NCI-H2029 treated with DMSO at 0.1 percent for 48 hours (cell line): ENCODE results near the gene AKAP13.
"Not testable (repeated sequence)": the region's sequence is repeated elsewhere in the genome, so short reads cannot be mapped to it uniquely, and the experiment has no call there.

Source experiments
- DNase-seq: peaks from one replicate; lab custom pipeline; 2025; lab: John Stamatoyannopoulos, UW

The AKAP13 gene

GRCh38 chr15:85793641-85794597 lies 413.5 kb downstream of the AKAP13 start:
- DNase-seq = no peak

GRCh38 chr15:85794598-85795336 lies 414.4 kb downstream of the AKAP13 start, which contains the start of gene KLHL25:
TSS of gene KLHL25 (minus strand) at chr15:85794925. CDS start at chr15:85769810, 25,115 bp downstream.
- peak; percentile 67 for DNase-seq

GRCh38 chr15:85795337-85796305 lies 415.2 kb downstream of the AKAP13 start:
- DNase-seq = no peak

GRCh38 chr15:85796371-85796770 lies 416.0 kb downstream of the AKAP13 start:
- not testable (repeated sequence) for DNase-seq
